ENCODE measurements around the gene OR6Q1. TPM values are rescaled to one million over a fixed set of nuclear protein-coding genes. Genes with fewer than 3 reads are reported as not detected.

The OR6Q1 gene, protein sequence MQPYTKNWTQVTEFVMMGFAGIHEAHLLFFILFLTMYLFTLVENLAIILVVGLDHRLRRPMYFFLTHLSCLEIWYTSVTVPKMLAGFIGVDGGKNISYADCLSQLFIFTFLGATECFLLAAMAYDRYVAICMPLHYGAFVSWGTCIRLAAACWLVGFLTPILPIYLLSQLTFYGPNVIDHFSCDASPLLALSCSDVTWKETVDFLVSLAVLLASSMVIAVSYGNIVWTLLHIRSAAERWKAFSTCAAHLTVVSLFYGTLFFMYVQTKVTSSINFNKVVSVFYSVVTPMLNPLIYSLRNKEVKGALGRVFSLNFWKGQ
- total RNA-seq = not detected in 2 replicates

DNA sequence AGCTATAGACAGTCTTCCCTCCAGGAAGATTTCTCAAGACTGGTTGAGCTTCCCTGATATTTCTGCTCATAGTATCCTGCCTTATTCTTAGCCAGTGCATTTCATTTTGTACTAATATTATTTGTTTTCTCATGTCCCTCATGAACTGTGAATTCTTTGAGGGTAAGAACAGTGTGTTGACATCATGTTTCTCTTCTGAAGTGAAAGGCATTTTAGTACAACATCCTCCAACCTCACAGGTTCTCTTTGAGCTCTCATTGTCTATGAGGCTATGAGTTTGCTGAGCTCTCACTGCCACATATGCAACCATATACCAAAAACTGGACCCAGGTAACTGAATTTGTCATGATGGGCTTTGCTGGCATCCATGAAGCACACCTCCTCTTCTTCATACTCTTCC is at the start of gene OR6Q1:
TSS of gene OR6Q1 (plus strand) at position 301 of the 400 bp plus-strand sequence. CDS start at position 301, 0 bp downstream.

DNA sequence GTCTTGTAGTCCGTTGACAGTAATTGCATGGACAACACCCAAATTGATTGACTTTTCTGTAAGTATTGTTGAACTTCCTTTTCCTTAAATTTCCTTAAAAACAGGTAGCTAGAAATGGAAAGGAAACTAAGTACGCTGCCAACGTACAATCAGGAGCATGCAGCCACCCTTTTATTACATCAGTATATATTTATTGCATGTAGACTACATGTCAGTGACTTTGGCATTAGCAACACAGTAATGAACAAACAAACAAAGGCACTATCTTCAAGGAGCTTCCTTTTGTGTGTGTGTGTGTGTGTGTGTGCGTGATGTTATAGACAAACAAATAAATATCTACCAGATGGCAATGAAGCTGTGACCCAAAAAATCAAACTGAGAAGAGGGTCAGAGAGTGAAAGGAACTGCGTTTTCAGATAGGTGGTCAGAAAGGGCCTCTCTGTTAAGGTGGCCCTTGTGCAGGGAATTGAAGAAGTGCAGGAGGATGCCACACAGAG is 7.3 kb upstream of the OR6Q1 start, which contains the start of gene OR9Q1:
TSS of gene OR9Q1 (plus strand) at position 447 of the 497 bp plus-strand sequence. CDS start 155,564 bp downstream, outside the sequence.

Other genes with a start within 250 kb of the OR6Q1 start
- gene OR9Q1, start 7.1 kb upstream of the OR6Q1 start, total RNA-seq = not detected in 2 replicates
- not detected in 2 replicates for gene OR9I1, start 94.6 kb downstream of the OR6Q1 start, total RNA-seq
- gene OR9Q2, start 158.1 kb downstream of the OR6Q1 start, total RNA-seq = not detected in 2 replicates
- not detected in 2 replicates for gene OR1S2, start 173.2 kb downstream of the OR6Q1 start, total RNA-seq
- gene OR1S1, start 181.8 kb downstream of the OR6Q1 start, total RNA-seq = not detected in 2 replicates
- not detected in 2 replicates for gene OR10Q1, start 198.0 kb downstream of the OR6Q1 start, total RNA-seq
- gene OR10W1, start 237.3 kb downstream of the OR6Q1 start, total RNA-seq = not detected in 2 replicates